SK-N-SH (cell line): ENCODE results near the gene ARAP1. TPM values are rescaled to one million over a fixed set of nuclear protein-coding genes. Genes with fewer than 3 reads are reported as not detected.

Experiments
- CTCF ChIA-PET: fragments of 300-600, 350-600 bp; formaldehyde crosslinking; extraction: SDS; loops from one replicate; lab custom pipeline; 2021; lab: Yijun Ruan, JAX
- POLR2A ChIA-PET: fragments of 350-600 bp; sonication (Branson Sonifier 250); formaldehyde crosslinking; extraction: SDS; loops from one replicate; lab custom pipeline; 2020; ENCODE audit warnings: antibody characterized with exemption, inconsistent platforms; lab: Yijun Ruan, JAX
- DNase-seq: peaks from one replicate; pipeline ENCODE4 v3.0.0; 2012
- H2AFZ ChIP-seq: fragments of 200-600 bp; sonication (generic); 2 replicates; pipeline ENCODE4 v1.8.1; 2016; ENCODE audit warnings: antibody characterized with exemption, mild to moderate bottlenecking, low read depth
- H3F3A ChIP-seq: fragments of 200-600 bp; sonication (generic); replicated peaks from 2 replicates; pipeline ENCODE3; 2016; ENCODE audit warnings: antibody characterized with exemption, mild to moderate bottlenecking; ENCODE audit not compliant: insufficient read depth
- H3K27ac ChIP-seq, 2 experiments: fragments of 200-500 bp in 1 of 2; fragments of 200-600 bp in 1 of 2; sonication (Bioruptor generic) in 1 of 2; sonication (generic), shearing (Covaris generic) in 1 of 2; 2 replicates each; pipeline versions ENCODE4 v1.5.1 to v1.6.1; 2014 to 2016; ENCODE audit warnings: low read depth in 2 of 2, inconsistent platforms in 1 of 2, low read length in 1 of 2, mild to moderate bottlenecking in 1 of 2, mixed read lengths in 1 of 2
- H3K27me3 ChIP-seq: fragments of 200-600 bp; sonication (generic), shearing (Covaris generic); 2 replicates; pipeline ENCODE4 v1.6.1; 2016; ENCODE audit warnings: mixed run types; ENCODE audit not compliant: insufficient read depth
- H3K36me3 ChIP-seq, 2 experiments: fragments of 200-500 bp in 1 of 2; fragments of 200-600 bp in 1 of 2; sonication (Bioruptor generic) in 1 of 2; sonication (generic) in 1 of 2; replicated peaks in 1 of 2; 2 replicates each; pipeline versions ENCODE3 to v1.5.1; 2014 to 2016; ENCODE audit warnings: low read length in 1 of 2, mild to moderate bottlenecking in 1 of 2; ENCODE audit not compliant: insufficient read depth in 2 of 2, control insufficient read depth in 1 of 2
- H3K4me1 ChIP-seq, 2 experiments: fragments of 200-500 bp in 1 of 2; fragments of 200-600 bp in 1 of 2; sonication (Bioruptor generic) in 1 of 2; sonication (generic), shearing (Covaris generic) in 1 of 2; 2 replicates each; pipeline versions ENCODE4 v1.5.1 to v1.6.1; 2014 to 2016; ENCODE audit warnings: low read depth in 1 of 2, low read length in 1 of 2, mixed run types in 1 of 2; ENCODE audit not compliant: insufficient read depth in 2 of 2, control insufficient read depth in 1 of 2
- H3K4me2 ChIP-seq: fragments of 200-600 bp; sonication (generic), shearing (Covaris generic); 2 replicates; pipeline ENCODE4 v1.6.1; 2017; ENCODE audit warnings: mixed run types
- H3K4me3 ChIP-seq, 2 experiments: fragments of 200-500 bp in 1 of 2; fragments of 200-600 bp in 1 of 2; sonication (Bioruptor generic) in 1 of 2; sonication (generic), shearing (Covaris generic) in 1 of 2; 2 replicates each; pipeline versions ENCODE4 v1.5.1 to v1.8.1; 2014 to 2016; ENCODE audit warnings: low read depth in 2 of 2, inconsistent platforms in 1 of 2, low read length in 1 of 2, mild to moderate bottlenecking in 1 of 2, mixed read lengths in 1 of 2, moderate library complexity in 1 of 2
- H3K79me2 ChIP-seq: fragments of 200-600 bp; sonication (generic); 2 replicates; pipeline ENCODE4 v1.8.1; 2017; ENCODE audit warnings: mild to moderate bottlenecking; ENCODE audit not compliant: insufficient read depth
- H3K9ac ChIP-seq: fragments of 200-600 bp; sonication (generic); 2 replicates; pipeline ENCODE4 v1.6.1; 2017; ENCODE audit warnings: mixed run types
- H3K9me2 ChIP-seq: fragments of 200-600 bp; sonication (generic); 2 replicates; pipeline ENCODE4 v1.6.1; 2017; ENCODE audit warnings: mixed run types
- H3K9me3 ChIP-seq: fragments of 200-600 bp; sonication (generic); 2 replicates; pipeline ENCODE4 v1.6.1; 2017; ENCODE audit warnings: mixed run types, mild to moderate bottlenecking, moderate library complexity
- H4K20me1 ChIP-seq: fragments of 200-600 bp; sonication (generic); 2 replicates; pipeline ENCODE4 v1.6.1; 2017; ENCODE audit warnings: mild to moderate bottlenecking, mixed run types; ENCODE audit not compliant: insufficient read depth
- CHD2 ChIP-seq: fragments of 150-350 bp; IDR thresholded peaks from 2 replicates; pipeline ENCODE4 v1.6.1; 2018; ENCODE audit warnings: low read length; ENCODE audit not compliant: partially characterized antibody
- ELF1 ChIP-seq: IDR thresholded peaks from 2 replicates; pipeline ENCODE4 v1.4.0; 2012
- EZH2phosphoT487 ChIP-seq: fragments of 200-600 bp; sonication (generic); IDR thresholded peaks from 2 replicates; pipeline ENCODE4 v1.6.1; 2017; ENCODE audit warnings: low read depth, mixed run types, mild to moderate bottlenecking, antibody characterized with exemption, moderate library complexity, borderline replicate concordance
- FOXM1 ChIP-seq: IDR thresholded peaks from 2 replicates; pipeline ENCODE4 v1.4.0; 2012; ENCODE audit warnings: low read depth, mild to moderate bottlenecking
- GABPA ChIP-seq: IDR thresholded peaks from 2 replicates; pipeline ENCODE4 v1.4.0; 2012; ENCODE audit warnings: low read depth, mild to moderate bottlenecking
- JUND ChIP-seq: IDR thresholded peaks from 2 replicates; pipeline ENCODE4 v1.4.0; 2012
- NFIC ChIP-seq: IDR thresholded peaks from 2 replicates; pipeline ENCODE4 v1.4.0; 2012; ENCODE audit warnings: borderline replicate concordance
- NRF1 ChIP-seq: IDR thresholded peaks from 2 replicates; pipeline ENCODE4 v1.6.1; 2012; ENCODE audit warnings: low read depth, mild to moderate bottlenecking, low read length
- RFX5 ChIP-seq: IDR thresholded peaks from 2 replicates; pipeline ENCODE4 v1.6.1; 2012; ENCODE audit warnings: mild to moderate bottlenecking, improper control_type of control experiment, low read length
- RXRA ChIP-seq: IDR thresholded peaks from 2 replicates; pipeline ENCODE4 v1.4.0; 2012; ENCODE audit warnings: low read depth, mild to moderate bottlenecking, borderline replicate concordance
- SIN3A ChIP-seq: IDR thresholded peaks from 2 replicates; pipeline ENCODE4 v1.6.1; 2012; ENCODE audit warnings: low read depth, mild to moderate bottlenecking, low read length, moderate library complexity, borderline replicate concordance
- SMC3 ChIP-seq: IDR thresholded peaks from 2 replicates; pipeline ENCODE4 v1.6.1; 2012; ENCODE audit warnings: low read depth, low read length, improper control_type of control experiment
- TAF1 ChIP-seq: IDR thresholded peaks from 2 replicates; pipeline ENCODE4 v1.6.1; 2012; ENCODE audit warnings: low read depth, mild to moderate bottlenecking, low read length, moderate library complexity, borderline replicate concordance
- TCF12 ChIP-seq: IDR thresholded peaks from 2 replicates; pipeline ENCODE4 v1.4.0; 2012
- WGBS: methylation state at CpG from one replicate; pipeline ENCODE4 v1.1.6; 2017; ENCODE audit warnings: low lambda C conversion rate; 5-methylcytosine and 5-hydroxymethylcytosine counted together
- polyA plus RNA-seq, 3 experiments: library from polyadenylated mRNA; depleted of rRNA; stranded (reverse); fragments of >200 nt; gene quantifications; 2 replicates each; pipeline ENCODE4 v1.2.3, GENCODE V29; 2012
- TF ChIP-seq, protein P1 (sequence below): IDR thresholded peaks from 2 replicates; pipeline ENCODE4 v1.4.0; 2012; ENCODE audit warnings: low read depth
- TF ChIP-seq, protein P2 (sequence below): fragments of 150-350 bp; IDR thresholded peaks from 2 replicates; pipeline ENCODE4 v1.6.1; 2017; ENCODE audit warnings: antibody characterized with exemption, low read length, low read depth, borderline replicate concordance
- TF ChIP-seq, protein P3 (sequence below): IDR thresholded peaks from 2 replicates; pipeline ENCODE4; 2012
- TF ChIP-seq, protein P4 (sequence below): IDR thresholded peaks from 2 replicates; pipeline ENCODE4 v1.6.1; 2012; ENCODE audit warnings: mild to moderate bottlenecking, low read depth, low read length, moderate library complexity

The ARAP1 gene
- polyA plus RNA-seq, 1 of the 3 experiments (the other 2 are of a cell fraction), result 56.6 TPM

- H4K20me1 ChIP-seq, result no peaks in the 10 kb centered on the region
- H3K4me3 ChIP-seq, result no peak overlapping the region
- H3F3A ChIP-seq, result no peaks in the 10 kb centered on the region
- H3K27me3 ChIP-seq, result peaks cover 29% of the 10 kb centered on the region; the same call in 1 of the 2 replicates
- H2AFZ ChIP-seq, result no peak overlapping the region
- TF ChIP-seq FOXM1 (no peak), EZH2phosphoT487 (no peak), NFIC (no peak), RXRA (no peak), TAF1 (no peak), GABPA (no peak), NRF1 (no peak), TCF12 (no peak), RFX5 (no peak), SMC3 (no peak), JUND (no peak), SIN3A (no peak), ELF1 (no peak), CHD2 (no peak)
- TF ChIP-seq, protein P1, sequence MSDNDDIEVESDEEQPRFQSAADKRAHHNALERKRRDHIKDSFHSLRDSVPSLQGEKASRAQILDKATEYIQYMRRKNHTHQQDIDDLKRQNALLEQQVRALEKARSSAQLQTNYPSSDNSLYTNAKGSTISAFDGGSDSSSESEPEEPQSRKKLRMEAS, result no peak
- TF ChIP-seq, protein P2, sequence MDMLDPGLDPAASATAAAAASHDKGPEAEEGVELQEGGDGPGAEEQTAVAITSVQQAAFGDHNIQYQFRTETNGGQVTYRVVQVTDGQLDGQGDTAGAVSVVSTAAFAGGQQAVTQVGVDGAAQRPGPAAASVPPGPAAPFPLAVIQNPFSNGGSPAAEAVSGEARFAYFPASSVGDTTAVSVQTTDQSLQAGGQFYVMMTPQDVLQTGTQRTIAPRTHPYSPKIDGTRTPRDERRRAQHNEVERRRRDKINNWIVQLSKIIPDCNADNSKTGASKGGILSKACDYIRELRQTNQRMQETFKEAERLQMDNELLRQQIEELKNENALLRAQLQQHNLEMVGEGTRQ, result no peak
- TF ChIP-seq, protein P3, sequence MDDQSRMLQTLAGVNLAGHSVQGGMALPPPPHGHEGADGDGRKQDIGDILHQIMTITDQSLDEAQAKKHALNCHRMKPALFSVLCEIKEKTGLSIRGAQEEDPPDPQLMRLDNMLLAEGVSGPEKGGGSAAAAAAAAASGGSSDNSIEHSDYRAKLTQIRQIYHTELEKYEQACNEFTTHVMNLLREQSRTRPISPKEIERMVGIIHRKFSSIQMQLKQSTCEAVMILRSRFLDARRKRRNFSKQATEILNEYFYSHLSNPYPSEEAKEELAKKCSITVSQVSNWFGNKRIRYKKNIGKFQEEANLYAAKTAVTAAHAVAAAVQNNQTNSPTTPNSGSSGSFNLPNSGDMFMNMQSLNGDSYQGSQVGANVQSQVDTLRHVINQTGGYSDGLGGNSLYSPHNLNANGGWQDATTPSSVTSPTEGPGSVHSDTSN, result no peak
- TF ChIP-seq, protein P4, sequence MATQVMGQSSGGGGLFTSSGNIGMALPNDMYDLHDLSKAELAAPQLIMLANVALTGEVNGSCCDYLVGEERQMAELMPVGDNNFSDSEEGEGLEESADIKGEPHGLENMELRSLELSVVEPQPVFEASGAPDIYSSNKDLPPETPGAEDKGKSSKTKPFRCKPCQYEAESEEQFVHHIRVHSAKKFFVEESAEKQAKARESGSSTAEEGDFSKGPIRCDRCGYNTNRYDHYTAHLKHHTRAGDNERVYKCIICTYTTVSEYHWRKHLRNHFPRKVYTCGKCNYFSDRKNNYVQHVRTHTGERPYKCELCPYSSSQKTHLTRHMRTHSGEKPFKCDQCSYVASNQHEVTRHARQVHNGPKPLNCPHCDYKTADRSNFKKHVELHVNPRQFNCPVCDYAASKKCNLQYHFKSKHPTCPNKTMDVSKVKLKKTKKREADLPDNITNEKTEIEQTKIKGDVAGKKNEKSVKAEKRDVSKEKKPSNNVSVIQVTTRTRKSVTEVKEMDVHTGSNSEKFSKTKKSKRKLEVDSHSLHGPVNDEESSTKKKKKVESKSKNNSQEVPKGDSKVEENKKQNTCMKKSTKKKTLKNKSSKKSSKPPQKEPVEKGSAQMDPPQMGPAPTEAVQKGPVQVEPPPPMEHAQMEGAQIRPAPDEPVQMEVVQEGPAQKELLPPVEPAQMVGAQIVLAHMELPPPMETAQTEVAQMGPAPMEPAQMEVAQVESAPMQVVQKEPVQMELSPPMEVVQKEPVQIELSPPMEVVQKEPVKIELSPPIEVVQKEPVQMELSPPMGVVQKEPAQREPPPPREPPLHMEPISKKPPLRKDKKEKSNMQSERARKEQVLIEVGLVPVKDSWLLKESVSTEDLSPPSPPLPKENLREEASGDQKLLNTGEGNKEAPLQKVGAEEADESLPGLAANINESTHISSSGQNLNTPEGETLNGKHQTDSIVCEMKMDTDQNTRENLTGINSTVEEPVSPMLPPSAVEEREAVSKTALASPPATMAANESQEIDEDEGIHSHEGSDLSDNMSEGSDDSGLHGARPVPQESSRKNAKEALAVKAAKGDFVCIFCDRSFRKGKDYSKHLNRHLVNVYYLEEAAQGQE, result no peak
- no peaks in the 10 kb centered on the region for H3K36me3 ChIP-seq
- H3K9ac ChIP-seq, result no peak overlapping the region
- no peak for DNase-seq
- no peaks in the 10 kb centered on the region for H3K79me2 ChIP-seq
- ChIA-PET POLR2A (no interaction called here), CTCF (interaction anchor here (1.2 to 6.5 kb wide), 5 partner anchors 12 to 201 kb away, joined by 3 to 90 read pairs (median 6); no protein-coding TSS in a partner anchor)
- peaks cover 0 to 27% of the 10 kb centered on the region in 2 experiments; a peak in 1 of 4 replicates for H3K4me1 ChIP-seq
- H3K9me2 ChIP-seq, result no peaks in the 10 kb centered on the region
- no peak overlapping the region for H3K4me2 ChIP-seq
- no peak overlapping the region for H3K27ac ChIP-seq
- WGBS, result 67% methylated on average over 4 of the region's 4 CpGs
- no peaks in the 10 kb centered on the region for H3K9me3 ChIP-seq
Observed at GRCh38 chr11:72672597-72673238, 79.5 kb downstream of the ARAP1 start.
